GM19455 (cell line): ENCODE measurements around the gene CPNE8.

Experiments used
- ATAC-seq: cut with Tn5 transposase; IDR thresholded peaks from one replicate; pipeline ENCODE4 v1.9.1; 2021; ENCODE audit not compliant: unreplicated experiment

Gene CPNE8

DNA sequence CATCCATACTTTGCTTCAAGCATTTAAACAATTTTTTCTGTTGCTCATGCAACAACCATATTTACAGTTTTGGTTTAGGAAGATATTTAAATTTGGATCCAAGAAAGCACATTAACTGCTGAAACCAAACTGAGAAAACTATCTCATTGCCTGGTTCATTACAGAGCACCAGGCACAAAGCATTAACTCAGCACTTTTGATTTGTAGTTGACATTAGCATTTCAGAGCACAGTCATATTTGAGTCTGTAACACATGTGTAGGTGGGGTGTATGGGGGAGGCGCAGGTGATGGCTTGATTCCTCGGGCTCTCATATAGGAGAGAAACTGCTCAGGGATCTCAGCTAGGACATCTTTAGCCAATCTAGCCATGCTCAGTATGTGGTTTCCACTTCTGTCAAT, 251.7 kb downstream of the CPNE8 start:
- no peak for ATAC-seq

- no peak for ATAC-seq
These were observed 256.6 kb downstream of the CPNE8 start for GRCh38 chr12:38648813-38649212.

DNA sequence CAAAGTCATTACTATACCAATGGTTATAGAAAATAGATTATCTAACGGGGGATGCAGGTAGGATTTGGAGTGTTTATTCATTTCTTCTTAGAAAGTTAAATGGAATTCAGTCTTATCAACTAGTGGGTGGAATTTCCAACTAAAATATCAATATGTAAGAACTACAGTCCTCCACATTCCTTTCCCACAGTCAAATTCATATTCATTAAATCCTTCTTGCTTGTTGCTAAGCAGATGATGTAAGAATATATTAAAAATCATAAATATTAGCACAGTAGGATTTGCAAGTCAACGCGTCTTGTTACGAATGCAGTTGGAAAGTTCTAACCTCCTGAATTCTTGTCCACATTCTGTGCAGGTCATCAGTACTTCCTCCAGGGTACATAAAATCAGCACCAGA, 259.2 kb downstream of the CPNE8 start:
- ATAC-seq, result no peak

GRCh38 chr12:38639625-38640024, 265.8 kb downstream of the CPNE8 start:
- ATAC-seq, result no peak

- ATAC-seq, result no peak
These were observed 267.0 kb downstream of the CPNE8 start for GRCh38 chr12:38638401-38638800.

- ATAC-seq, result no peak
These were observed 271.9 kb downstream of the CPNE8 start for GRCh38 chr12:38633511-38633910.

DNA sequence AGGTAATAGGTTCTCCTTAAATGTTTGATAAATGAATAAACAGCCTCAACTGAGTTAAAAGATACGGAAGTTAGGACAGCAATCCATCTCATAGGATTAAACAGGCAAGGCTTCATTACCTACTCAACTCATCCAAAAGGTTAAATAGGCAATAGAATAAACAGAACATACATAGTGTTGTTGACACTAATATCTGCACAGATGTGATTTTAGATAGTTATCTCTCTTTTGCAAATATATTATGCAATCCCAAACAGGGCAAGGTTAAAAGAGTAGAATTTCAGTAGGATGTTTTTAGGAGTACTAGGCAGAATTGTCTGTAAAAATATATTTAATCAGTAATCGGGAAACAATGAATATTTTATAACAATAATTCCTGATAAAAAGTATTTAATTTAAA, 276.3 kb downstream of the CPNE8 start:
- no peak for ATAC-seq

GRCh38 chr12:38628288-38628687, 277.1 kb downstream of the CPNE8 start:
- ATAC-seq, result no peak

- ATAC-seq, result no peak
These were observed 280.1 kb downstream of the CPNE8 start for GRCh38 chr12:38625306-38625705.

DNA sequence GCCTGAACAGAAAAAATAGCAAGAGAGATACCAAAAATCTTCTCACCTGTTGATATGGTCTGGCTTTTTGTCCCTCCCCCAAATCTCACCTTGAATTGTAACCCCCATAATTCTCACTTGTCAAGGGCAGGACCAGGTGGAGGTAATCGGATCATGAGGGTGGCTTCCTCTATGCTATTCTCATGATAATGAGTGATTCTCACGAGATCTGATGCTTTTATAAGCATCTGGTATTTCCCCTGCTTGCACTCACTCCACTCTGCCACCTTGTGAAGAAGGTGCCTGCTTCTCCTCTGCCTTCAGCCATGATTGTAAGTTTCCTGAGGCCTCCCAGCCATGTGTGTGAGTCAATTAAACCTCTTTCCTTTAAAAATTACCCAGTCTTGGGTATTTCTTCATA, 291.2 kb downstream of the CPNE8 start:
- ATAC-seq, result no peak

GRCh38 chr12:38610808-38611350, 294.5 kb downstream of the CPNE8 start:
- no peak for ATAC-seq

- ATAC-seq, result no peak
These were observed 298.1 kb downstream of the CPNE8 start for GRCh38 chr12:38607295-38607694.
